H9 (cell line): ENCODE measurements around the gene SLC6A2. TPM values are rescaled to one million over a fixed set of nuclear protein-coding genes. Genes with fewer than 3 reads are reported as not detected.

Experiments used
- DNase-seq: peaks from one replicate; pipeline ENCODE4 v3.0.0-alpha.2; 2017
- H2AFZ ChIP-seq: one replicate; pipeline ENCODE4 v1.6.1; 2013; ENCODE audit warnings: mild to moderate bottlenecking, low read length, control low read depth, moderate library complexity
- H2AK5ac ChIP-seq: 2 replicates; pipeline ENCODE4 v1.6.1; 2013; ENCODE audit warnings: low read length, control low read depth, mixed read lengths; ENCODE audit not compliant: insufficient read length
- H2BK120ac ChIP-seq: one replicate; pipeline ENCODE4 v1.6.1; 2013; ENCODE audit warnings: low read depth, mild to moderate bottlenecking, low read length, control low read depth, inconsistent platforms; ENCODE audit not compliant: poor library complexity, severe bottlenecking
- H2BK12ac ChIP-seq: 2 replicates; pipeline ENCODE4 v1.6.1; 2013; ENCODE audit warnings: low read length, control low read depth, mixed read lengths, low read depth; ENCODE audit not compliant: insufficient read length
- H2BK15ac ChIP-seq: 2 replicates; pipeline ENCODE4 v1.6.1; 2013; ENCODE audit warnings: low read depth, low read length, control low read depth
- H2BK20ac ChIP-seq: one replicate; pipeline ENCODE4 v1.6.1; 2013; ENCODE audit warnings: low read depth, mild to moderate bottlenecking, low read length, control low read depth, inconsistent platforms; ENCODE audit not compliant: poor library complexity, severe bottlenecking
- H2BK5ac ChIP-seq: 2 replicates; pipeline ENCODE4 v1.6.1; 2013; ENCODE audit warnings: low read length, control low read depth, mixed read lengths; ENCODE audit not compliant: insufficient read length
- H3K14ac ChIP-seq: 2 replicates; pipeline ENCODE4 v1.6.1; 2013; ENCODE audit warnings: low read length, control low read depth; ENCODE audit not compliant: insufficient read depth
- H3K18ac ChIP-seq: 2 replicates; pipeline ENCODE4 v1.6.1; 2013; ENCODE audit warnings: low read depth, mild to moderate bottlenecking, mixed read lengths, low read length, control low read depth; ENCODE audit not compliant: insufficient read length
- H3K23ac ChIP-seq: 2 replicates; pipeline ENCODE4 v1.6.1; 2013; ENCODE audit warnings: low read length, control low read depth, mixed read lengths, low read depth; ENCODE audit not compliant: insufficient read length
- H3K23me2 ChIP-seq: 2 replicates; pipeline ENCODE4 v1.6.1; 2013; ENCODE audit warnings: low read depth, mild to moderate bottlenecking, mixed read lengths, low read length, control low read depth; ENCODE audit not compliant: insufficient read length, poor library complexity, severe bottlenecking
- H3K27ac ChIP-seq: 2 replicates; pipeline ENCODE4 v1.5.1; 2013; ENCODE audit warnings: low read length, control low read depth, mixed read lengths, low read depth; ENCODE audit not compliant: insufficient read length
- H3K27me3 ChIP-seq: 2 replicates; pipeline ENCODE4 v1.6.1; 2013; ENCODE audit warnings: low read length, control low read depth, inconsistent platforms; ENCODE audit not compliant: insufficient read depth
- H3K4ac ChIP-seq: 2 replicates; pipeline ENCODE4 v1.6.1; 2013; ENCODE audit warnings: low read depth, mild to moderate bottlenecking, control low read depth, inconsistent platforms, low read length, moderate library complexity
- H3K4me1 ChIP-seq: 2 replicates; pipeline ENCODE4 v1.6.1; 2013; ENCODE audit warnings: low read length, control low read depth, inconsistent platforms; ENCODE audit not compliant: insufficient read depth
- H3K4me2 ChIP-seq: 2 replicates; pipeline ENCODE4 v1.6.1; 2013; ENCODE audit warnings: low read length, control low read depth, mixed read lengths; ENCODE audit not compliant: insufficient read length, insufficient read depth
- H3K56ac ChIP-seq: 2 replicates; pipeline ENCODE4 v1.6.1; 2013; ENCODE audit warnings: low read depth, mild to moderate bottlenecking, mixed read lengths, low read length, control low read depth; ENCODE audit not compliant: insufficient read length
- H3K79me1 ChIP-seq: 2 replicates; pipeline ENCODE4 v1.6.1; 2013; ENCODE audit warnings: low read depth, mild to moderate bottlenecking, moderate library complexity, low read length, control low read depth, inconsistent platforms; ENCODE audit not compliant: insufficient read depth, poor library complexity, severe bottlenecking
- H3K79me2 ChIP-seq: 2 replicates; pipeline ENCODE4 v1.6.1; 2013; ENCODE audit warnings: low read length, control low read depth, inconsistent platforms; ENCODE audit not compliant: insufficient read depth
- H3K9ac ChIP-seq: 2 replicates; pipeline ENCODE4 v1.6.1; 2013; ENCODE audit warnings: low read length, control low read depth, mixed read lengths; ENCODE audit not compliant: insufficient read length; ENCODE audit errors: extremely low read depth
- H3K9me3 ChIP-seq: one replicate; pipeline ENCODE4 v1.6.1; 2013; ENCODE audit warnings: low read depth, low read length, inconsistent platforms; ENCODE audit not compliant: control insufficient read depth
- H3T11ph ChIP-seq: one replicate; pipeline ENCODE4 v1.6.1; 2013; ENCODE audit warnings: mild to moderate bottlenecking, low read length, control low read depth, inconsistent platforms
- H4K20me1 ChIP-seq: one replicate; pipeline ENCODE4 v1.6.1; 2013; ENCODE audit not compliant: control insufficient read depth, insufficient read length, insufficient read depth
- H4K5ac ChIP-seq: 2 replicates; pipeline ENCODE4 v1.6.1; 2013; ENCODE audit warnings: low read depth, mild to moderate bottlenecking, mixed read lengths, low read length, control low read depth; ENCODE audit not compliant: insufficient read length
- H4K8ac ChIP-seq: replicated peaks from 2 replicates; pipeline ENCODE4 v1.6.1; 2013; ENCODE audit warnings: low read length, control low read depth, mixed read lengths, low read depth; ENCODE audit not compliant: insufficient read length
- H4K91ac ChIP-seq: 2 replicates; pipeline ENCODE4 v1.6.1; 2013; ENCODE audit warnings: low read depth, mild to moderate bottlenecking, moderate library complexity, mixed read lengths, low read length, control low read depth; ENCODE audit not compliant: insufficient read length
- H3K27ac Mint-ChIP-seq, 3 experiments: 2 replicates in 2 of 3; 3 replicates in 1 of 3; pipeline ENCODE4 v1.8.0; 2020 to 2021; ENCODE audit warnings: mixed read lengths in 3 of 3, mild to moderate bottlenecking in 1 of 3, moderate library complexity in 1 of 3
- H3K27me3 Mint-ChIP-seq: 2 replicates; pipeline ENCODE4 v1.8.0; 2021; ENCODE audit warnings: low read depth, mild to moderate bottlenecking, moderate library complexity, mixed read lengths
- H3K36me3 Mint-ChIP-seq, 3 experiments: 2 replicates in 2 of 3; 3 replicates in 1 of 3; pipeline ENCODE4 v1.8.0; 2020 to 2021; ENCODE audit warnings: low read depth in 3 of 3, mixed read lengths in 3 of 3; ENCODE audit not compliant: insufficient read depth in 1 of 3
- H3K4me1 Mint-ChIP-seq, 2 experiments: 2 replicates each; pipeline ENCODE4 v1.8.0; 2020; ENCODE audit warnings: mixed read lengths in 2 of 2
- H3K4me3 Mint-ChIP-seq, 2 experiments: 2 replicates in 1 of 2; 3 replicates in 1 of 2; pipeline ENCODE4 v1.8.0; 2020 to 2021; ENCODE audit warnings: mild to moderate bottlenecking in 2 of 2, mixed read lengths in 2 of 2, moderate library complexity in 1 of 2
- H3K9me3 Mint-ChIP-seq, 2 experiments: 2 replicates in 1 of 2; 3 replicates in 1 of 2; pipeline ENCODE4 v1.8.0; 2020; ENCODE audit warnings: mild to moderate bottlenecking in 2 of 2, mixed read lengths in 2 of 2, moderate library complexity in 1 of 2
- WGBS: extraction: QIAGEN DNeasy Blood & Tissue Kit; methylation state at CpG from one replicate; pipeline ENCODE4 v1.1.7; 2013; ENCODE audit warnings: missing lambda C conversion rate, low lambda C conversion rate, mixed read lengths; ENCODE audit not compliant: insufficient read length; ENCODE audit errors: extremely low coverage; 5-methylcytosine and 5-hydroxymethylcytosine counted together
- total RNA-seq: library from RNA; stranded (reverse); gene quantifications from 2 replicates; pipeline ENCODE4 v1.2.1, GENCODE V29; 2021
- TF ChIP-seq, protein P1 (sequence below): fragments of 200-600 bp; sonication (generic); conservative IDR thresholded peaks from 3 replicates; pipeline ENCODE4 v1.8.0; 2021; ENCODE audit warnings: antibody characterized with exemption, mild to moderate bottlenecking

Gene SLC6A2
- total RNA-seq, 1 experiment from 2014 or later: 0.24 TPM

DNA sequence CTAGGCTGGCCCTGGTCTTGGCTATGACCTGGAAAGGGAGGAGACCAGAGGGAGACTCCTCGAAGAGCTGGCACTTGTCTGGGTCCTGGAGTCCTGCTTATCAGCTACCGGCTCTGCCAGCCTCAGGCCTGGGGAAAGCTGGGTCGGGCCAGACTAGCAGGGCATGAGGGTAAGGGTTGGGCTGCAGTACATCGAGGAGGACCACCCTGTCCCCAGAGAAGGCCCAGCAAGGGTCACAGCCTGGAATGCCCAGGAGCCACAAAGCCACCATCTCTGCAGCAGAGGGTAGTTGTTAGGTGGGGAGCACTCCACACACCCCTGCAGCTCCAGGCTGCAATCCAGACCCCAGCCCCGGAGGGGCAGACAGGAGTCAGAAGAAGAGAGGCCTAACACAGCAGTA is 54.0 kb downstream of the SLC6A2 start:
- H4K5ac ChIP-seq: no peak overlapping the region
- no peak overlapping the region for H3K4me2 ChIP-seq
- H2BK5ac ChIP-seq: no peak overlapping the region
- H2AFZ ChIP-seq: no peak overlapping the region
- H2BK12ac ChIP-seq: no peak overlapping the region
- peaks cover 0 to 4% of the 10 kb centered on the region in 2 experiments; a peak in 3 of 4 replicates for H3K4me1 Mint-ChIP-seq
- no peaks in the 10 kb centered on the region for H3K9me3 ChIP-seq
- no peaks in the 10 kb centered on the region for H3K23me2 ChIP-seq
- H3K23ac ChIP-seq: no peak overlapping the region
- H4K91ac ChIP-seq: no peak overlapping the region
- H3K56ac ChIP-seq: no peak overlapping the region
- no peak for DNase-seq
- peaks cover 16% of the 10 kb centered on the region for H3K27me3 Mint-ChIP-seq
- H2BK20ac ChIP-seq: no peak overlapping the region
- no peaks in the 10 kb centered on the region for H4K20me1 ChIP-seq
- H3K27ac Mint-ChIP-seq: no peak overlapping the region
- H2BK15ac ChIP-seq: no peak overlapping the region
- H2AK5ac ChIP-seq: no peak overlapping the region
- no peak overlapping the region for H3T11ph ChIP-seq
- H3K9ac ChIP-seq: no peak overlapping the region
- no peaks in the 10 kb centered on the region for H3K4me1 ChIP-seq
- no peak overlapping the region for H3K27ac ChIP-seq
- no peak overlapping the region for H3K18ac ChIP-seq
- WGBS: no CpG with 5 or more reads among the region's 5 CpGs
- no peaks in the 10 kb centered on the region for H3K79me2 ChIP-seq
- no peaks in the 10 kb centered on the region for H3K79me1 ChIP-seq
- no peaks in the 10 kb centered on the region for H3K36me3 Mint-ChIP-seq
- no peak overlapping the region for H4K8ac ChIP-seq
- H3K14ac ChIP-seq: no peak overlapping the region
- TF ChIP-seq, protein P1, sequence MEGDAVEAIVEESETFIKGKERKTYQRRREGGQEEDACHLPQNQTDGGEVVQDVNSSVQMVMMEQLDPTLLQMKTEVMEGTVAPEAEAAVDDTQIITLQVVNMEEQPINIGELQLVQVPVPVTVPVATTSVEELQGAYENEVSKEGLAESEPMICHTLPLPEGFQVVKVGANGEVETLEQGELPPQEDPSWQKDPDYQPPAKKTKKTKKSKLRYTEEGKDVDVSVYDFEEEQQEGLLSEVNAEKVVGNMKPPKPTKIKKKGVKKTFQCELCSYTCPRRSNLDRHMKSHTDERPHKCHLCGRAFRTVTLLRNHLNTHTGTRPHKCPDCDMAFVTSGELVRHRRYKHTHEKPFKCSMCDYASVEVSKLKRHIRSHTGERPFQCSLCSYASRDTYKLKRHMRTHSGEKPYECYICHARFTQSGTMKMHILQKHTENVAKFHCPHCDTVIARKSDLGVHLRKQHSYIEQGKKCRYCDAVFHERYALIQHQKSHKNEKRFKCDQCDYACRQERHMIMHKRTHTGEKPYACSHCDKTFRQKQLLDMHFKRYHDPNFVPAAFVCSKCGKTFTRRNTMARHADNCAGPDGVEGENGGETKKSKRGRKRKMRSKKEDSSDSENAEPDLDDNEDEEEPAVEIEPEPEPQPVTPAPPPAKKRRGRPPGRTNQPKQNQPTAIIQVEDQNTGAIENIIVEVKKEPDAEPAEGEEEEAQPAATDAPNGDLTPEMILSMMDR: no peak
- H2BK120ac ChIP-seq: no peak overlapping the region
- H3K9me3 Mint-ChIP-seq: no peaks in the 10 kb centered on the region; a peak in 1 of 5 replicates
- no peak overlapping the region for H3K4ac ChIP-seq
- no peak overlapping the region for H3K4me3 Mint-ChIP-seq
- no peaks in the 10 kb centered on the region for H3K27me3 ChIP-seq
